HTERT RPE-1 (cell line): ENCODE results near the gene ITSN1.

Source experiments
- in situ Hi-C: fragments of 300-500 bp; cut with MboI; formaldehyde crosslinking; loops from 4 replicates; pipeline ENCODE4 v1.14.3; 2020; ENCODE audit warnings: low sequenced_read_pairs

Gene ITSN1

GRCh38 chr21:33677450-33677849, 35.1 kb downstream of the ITSN1 start:
- in situ Hi-C loops = no loop called here

GRCh38 chr21:33680870-33681269, 38.6 kb downstream of the ITSN1 start:
- in situ Hi-C loops = no loop called here

GRCh38 chr21:33682992-33683627, 40.8 kb downstream of the ITSN1 start:
- in situ Hi-C loops = no loop called here

GRCh38 chr21:33684068-33684467, 41.8 kb downstream of the ITSN1 start:
- in situ Hi-C loops = no loop called here

- in situ Hi-C loops = no loop called here
Observed at GRCh38 chr21:33684923-33685560, 42.7 kb downstream of the ITSN1 start.

- in situ Hi-C loops = no loop called here
Observed at GRCh38 chr21:33685613-33686197, 43.4 kb downstream of the ITSN1 start.

- in situ Hi-C loops = no loop called here
Observed at GRCh38 chr21:33686386-33686785, 44.1 kb downstream of the ITSN1 start.

GRCh38 chr21:33687634-33688033, 45.3 kb downstream of the ITSN1 start:
- in situ Hi-C loops = no loop called here

GRCh38 chr21:33688353-33688752, 46.1 kb downstream of the ITSN1 start:
- in situ Hi-C loops = no loop called here

GRCh38 chr21:33690874-33691273, 48.6 kb downstream of the ITSN1 start:
- in situ Hi-C loops = no loop called here

GRCh38 chr21:33691945-33692603, 49.8 kb downstream of the ITSN1 start:
- in situ Hi-C loops = no loop called here

GRCh38 chr21:33695813-33696212, 53.5 kb downstream of the ITSN1 start:
- in situ Hi-C loops = no loop called here

GRCh38 chr21:33696465-33696864, 54.2 kb downstream of the ITSN1 start:
- in situ Hi-C loops = no loop called here

GRCh38 chr21:33698087-33698860, 56.0 kb downstream of the ITSN1 start:
- in situ Hi-C loops = no loop called here

GRCh38 chr21:33699277-33699676, 57.0 kb downstream of the ITSN1 start:
- in situ Hi-C loops = no loop called here

- in situ Hi-C loops = no loop called here
Observed at GRCh38 chr21:33700491-33700890, 58.2 kb downstream of the ITSN1 start.

- in situ Hi-C loops = no loop called here
Observed at GRCh38 chr21:33703750-33704606, 61.7 kb downstream of the ITSN1 start.

- in situ Hi-C loops = no loop called here
Observed at GRCh38 chr21:33707846-33708245, 65.5 kb downstream of the ITSN1 start.

GRCh38 chr21:33708874-33709273, 66.6 kb downstream of the ITSN1 start:
- in situ Hi-C loops = no loop called here
